ENCODE results near the gene SLC29A3. TPM values are rescaled to one million over a fixed set of nuclear protein-coding genes. Genes with fewer than 3 reads are reported as not detected.

SLC29A3 gene
- polyA plus RNA-seq, 1 of the 3 experiments (the other 2 are of a cell fraction), result 3.8 TPM

GRCh38 chr10:71320592-71320991 lies 1.5 kb downstream of the SLC29A3 start:
- TF ChIP-seq SMC3 (IDR thresholded peaks at IDR 0.05; ENCODE audit: low read depth, low read length) (no peak), TCF12 (IDR thresholded peaks at IDR 0.05) (no peak), MAX (IDR thresholded peaks at IDR 0.05; ENCODE audit: low read depth) (no peak), RFX5 (IDR thresholded peaks at IDR 0.05; ENCODE audit: low read length) (no peak), USF1 (IDR thresholded peaks at IDR 0.05; ENCODE audit: borderline replicate concordance, low read depth) (no peak), EZH2phosphoT487 (IDR thresholded peaks at IDR 0.05; ENCODE audit: borderline replicate concordance, low read depth) (no peak), NFIC (IDR thresholded peaks at IDR 0.05; ENCODE audit: borderline replicate concordance) (no peak), FOXJ3 (CRISPR knock-in tag; IDR thresholded peaks at IDR 0.05) (no peak), EP300 (IDR thresholded peaks at IDR 0.05; ENCODE audit: borderline replicate concordance in 1 of 2, low read depth in 1 of 2, low read length in 1 of 2) (no peak), NRF1 (IDR thresholded peaks at IDR 0.05; ENCODE audit: low read depth, low read length) (no peak), TEAD4 (IDR thresholded peaks at IDR 0.05; ENCODE audit: borderline replicate concordance, insufficient read depth) (no peak), JUND (IDR thresholded peaks at IDR 0.05) (no peak), MXI1 (IDR thresholded peaks at IDR 0.05; ENCODE audit: low read depth, low read length) (no peak), ELF1 (IDR thresholded peaks at IDR 0.05) (no peak), GATA2 (CRISPR knock-in tag; IDR thresholded peaks at IDR 0.05) (no peak)
- H3K79me2 ChIP-seq (ENCODE audit: insufficient read depth), result no peaks in the 10 kb centered on the region
- no peak overlapping the region for H2AFZ ChIP-seq (ENCODE audit: low read depth)
- CTCF ChIA-PET, result interaction anchor here (1.0 to 9.0 kb wide), 23 partner anchors 9 to 418 kb away, joined by 3 to 99 read pairs (median 7); partner anchors contain the start of gene CDH23
- no peak for DNase-seq
- H3K9me2 ChIP-seq, result no peaks in the 10 kb centered on the region
- no peak overlapping the region for H3K4me2 ChIP-seq
- POLR2A ChIA-PET, result interaction anchor here (1.4 to 1.9 kb wide), 2 partner anchors 56 to 376 kb away, joined by 3 to 14 read pairs; no protein-coding TSS in a partner anchor
- no peaks in the 10 kb centered on the region for H3K27me3 ChIP-seq (ENCODE audit: insufficient read depth)
- no peak overlapping the region for H3K27ac ChIP-seq (ENCODE audit: low read depth in 2 of 2, low read length in 1 of 2)
- H3K4me1 ChIP-seq (ENCODE audit: control insufficient read depth in 1 of 2, insufficient read depth in 2 of 2, low read depth in 1 of 2, low read length in 1 of 2), result peaks cover 0 to 15% of the 10 kb centered on the region in 2 experiments; a peak in 1 of 4 replicates
- no peaks in the 10 kb centered on the region for H4K20me1 ChIP-seq (ENCODE audit: insufficient read depth)
- H3F3A ChIP-seq (replicated peaks; ENCODE audit: insufficient read depth), result peaks cover 2% of the 10 kb centered on the region
- no peak overlapping the region for H3K9ac ChIP-seq
- H3K36me3 ChIP-seq (replicated peaks in 1 of 2; ENCODE audit: control insufficient read depth in 1 of 2, insufficient read depth in 2 of 2, low read length in 1 of 2), result peaks cover 0 to 13% of the 10 kb centered on the region in 2 experiments
- H3K9me3 ChIP-seq, result no peaks in the 10 kb centered on the region
- H3K4me3 ChIP-seq (ENCODE audit: low read depth in 2 of 2, low read length in 1 of 2), result no peak overlapping the region
- WGBS (ENCODE audit: low lambda C conversion rate), result 92% methylated on average over 2 of the region's 5 CpGs

GRCh38 chr10:71321386-71321785 lies 2.3 kb downstream of the SLC29A3 start:
- Histone ChIP-seq H3K9ac (no peak overlapping the region), H2AFZ (ENCODE audit: low read depth) (no peak overlapping the region), H3K9me2 (no peaks in the 10 kb centered on the region), H3K4me1 (ENCODE audit: control insufficient read depth in 1 of 2, insufficient read depth in 2 of 2, low read depth in 1 of 2, low read length in 1 of 2) (peaks cover 0 to 15% of the 10 kb centered on the region in 2 experiments; a peak in 1 of 4 replicates), H4K20me1 (ENCODE audit: insufficient read depth) (no peaks in the 10 kb centered on the region), H3K27me3 (ENCODE audit: insufficient read depth) (no peaks in the 10 kb centered on the region), H3F3A (replicated peaks; ENCODE audit: insufficient read depth) (no peaks in the 10 kb centered on the region), H3K4me3 (ENCODE audit: low read depth in 2 of 2, low read length in 1 of 2) (no peak overlapping the region), H3K36me3 (replicated peaks in 1 of 2; ENCODE audit: control insufficient read depth in 1 of 2, insufficient read depth in 2 of 2, low read length in 1 of 2) (peaks cover 0 to 13% of the 10 kb centered on the region in 2 experiments), H3K9me3 (no peaks in the 10 kb centered on the region), H3K79me2 (ENCODE audit: insufficient read depth) (no peaks in the 10 kb centered on the region), H3K27ac (ENCODE audit: low read depth in 2 of 2, low read length in 1 of 2) (no peak overlapping the region), H3K4me2 (no peak overlapping the region)
- ChIA-PET POLR2A (interaction anchor here (1.0 kb wide), 1 partner anchor 37 kb away, joined by 3 read pairs; no protein-coding TSS in a partner anchor), CTCF (interaction anchor here (0.8 to 9.0 kb wide), 5 partner anchors 9 to 377 kb away, joined by 3 to 99 read pairs (median 35); partner anchors contain the start of gene CDH23)
- TF ChIP-seq REST (IDR thresholded peaks at IDR 0.05; ENCODE audit: low read depth, low read length), result no peak
- no peak for TF ChIP-seq SIN3A (IDR thresholded peaks at IDR 0.05; ENCODE audit: borderline replicate concordance, low read depth, low read length)
- TF ChIP-seq TEAD4 (IDR thresholded peaks at IDR 0.05; ENCODE audit: borderline replicate concordance, insufficient read depth), result no peak
- no peak for TF ChIP-seq YY1 (IDR thresholded peaks at IDR 0.05; ENCODE audit: low read depth)
- no peak for TF ChIP-seq RFX5 (IDR thresholded peaks at IDR 0.05; ENCODE audit: low read length)
- no peak for TF ChIP-seq MXI1 (IDR thresholded peaks at IDR 0.05; ENCODE audit: low read depth, low read length)
- TF ChIP-seq JUND (IDR thresholded peaks at IDR 0.05), result no peak
- no peak for TF ChIP-seq FOXJ3 (CRISPR knock-in tag; IDR thresholded peaks at IDR 0.05)
- no peak for TF ChIP-seq POLR2AphosphoS5 (IDR thresholded peaks at IDR 0.05; ENCODE audit: low read depth, low read length)
- TF ChIP-seq PBX3 (IDR thresholded peaks at IDR 0.05), result no peak
- no peak for TF ChIP-seq GABPA (IDR thresholded peaks at IDR 0.05; ENCODE audit: low read depth)
- TF ChIP-seq RXRA (IDR thresholded peaks at IDR 0.05; ENCODE audit: borderline replicate concordance, low read depth), result no peak
- DNase-seq, result no peak
- 100% methylated on average over 1 of the region's 1 CpG for WGBS (ENCODE audit: low lambda C conversion rate)

Measured in SK-N-SH (cell line).